Skeletal muscle tissue (tissue), 4 donors: Measurements from ENCODE around the gene ATP5ME. TPM values are rescaled to one million over a fixed set of nuclear protein-coding genes. Genes with fewer than 3 reads are reported as not detected.

Experiments
- H3K27ac ChIP-seq: one replicate; pipeline ENCODE4 v1.7.0; 2013; ENCODE audit warnings: mild to moderate bottlenecking, low read depth, low read length, inconsistent platforms
- H3K27me3 ChIP-seq, 3 donors: one replicate each; pipeline ENCODE4 v1.7.0; 2013; ENCODE audit warnings: low read length in 3 of 3; ENCODE audit not compliant: control insufficient read depth in 3 of 3, insufficient read depth in 3 of 3
- H3K36me3 ChIP-seq, 3 donors: one replicate each; pipeline ENCODE4 v1.7.0; 2013; ENCODE audit warnings: low read length in 3 of 3; ENCODE audit not compliant: control insufficient read depth in 3 of 3, insufficient read depth in 3 of 3
- H3K4me1 ChIP-seq, 3 donors: one replicate each; pipeline ENCODE4 v1.7.0; 2013; ENCODE audit warnings: low read length in 3 of 3, mild to moderate bottlenecking in 3 of 3; ENCODE audit not compliant: control insufficient read depth in 3 of 3, insufficient read depth in 3 of 3
- H3K4me3 ChIP-seq, 3 donors: one replicate each; pipeline ENCODE4 v1.7.0; 2013; ENCODE audit warnings: low read length in 3 of 3
- H3K9ac ChIP-seq, 3 donors: one replicate each; pipeline ENCODE4 v1.7.0; 2013; ENCODE audit warnings: low read length in 3 of 3, mild to moderate bottlenecking in 3 of 3, moderate library complexity in 2 of 3, low read depth in 1 of 3
- H3K9me3 ChIP-seq, 3 donors: one replicate each; pipeline ENCODE4 v1.7.0; 2013; ENCODE audit warnings: low read length in 3 of 3; ENCODE audit not compliant: control insufficient read depth in 3 of 3
- total RNA-seq: library from RNA; depleted of rRNA; stranded (reverse); fragments of >200 nt; gene quantifications from one replicate; pipeline ENCODE4 v1.2.3, GENCODE V29; 2014
- donor health status: Osteomylitis.

The ATP5ME gene
- total RNA-seq, 1 donor from 2014 or later: 220 TPM

- Histone ChIP-seq H3K4me1 (no peaks in the 10 kb centered on the region), H3K4me3 (no peak overlapping the region), H3K27ac (no peak overlapping the region), H3K36me3 (no peaks in the 10 kb centered on the region), H3K27me3 (peaks cover 28 to 50% (median 34%) of the 10 kb centered on the region in 3 donors), H3K9ac (no peak overlapping the region), H3K9me3 (no peaks in the 10 kb centered on the region)
Measured at GRCh38 chr4:656436-657337, 17.4 kb downstream of the ATP5ME start.

- Histone ChIP-seq H3K4me3 (no peak overlapping the region), H3K27me3 (peaks cover 25 to 50% (median 42%) of the 10 kb centered on the region in 3 donors), H3K9ac (no peak overlapping the region), H3K27ac (no peak overlapping the region), H3K9me3 (no peaks in the 10 kb centered on the region), H3K36me3 (no peaks in the 10 kb centered on the region), H3K4me1 (no peaks in the 10 kb centered on the region)
Measured at GRCh38 chr4:655464-656151, 18.5 kb downstream of the ATP5ME start.

- Histone ChIP-seq H3K27me3 (peaks cover 25 to 53% (median 44%) of the 10 kb centered on the region in 3 donors), H3K36me3 (no peaks in the 10 kb centered on the region), H3K4me3 (no peak overlapping the region), H3K4me1 (no peaks in the 10 kb centered on the region), H3K9ac (no peak overlapping the region), H3K9me3 (no peaks in the 10 kb centered on the region), H3K27ac (no peak overlapping the region)
Measured at GRCh38 chr4:654871-655463, 19.1 kb downstream of the ATP5ME start.

GRCh38 chr4:654503-654845 is 19.6 kb downstream of the ATP5ME start:
- H3K27me3 ChIP-seq: peaks cover 29 to 55% (median 49%) of the 10 kb centered on the region in 3 donors
- no peaks in the 10 kb centered on the region for H3K9me3 ChIP-seq
- no peak overlapping the region for H3K27ac ChIP-seq
- H3K4me1 ChIP-seq: no peaks in the 10 kb centered on the region
- no peaks in the 10 kb centered on the region for H3K36me3 ChIP-seq
- H3K9ac ChIP-seq: no peak overlapping the region
- no peak overlapping the region for H3K4me3 ChIP-seq

GRCh38 chr4:653831-654502 is 20.1 kb downstream of the ATP5ME start:
- H3K27me3 ChIP-seq: peaks cover 29 to 59% (median 49%) of the 10 kb centered on the region in 3 donors
- no peak overlapping the region for H3K27ac ChIP-seq

GRCh38 chr4:653080-653821 is 20.8 kb downstream of the ATP5ME start:
- Histone ChIP-seq H3K4me1 (peaks cover 0 to 5% (median 2%) of the 10 kb centered on the region in 3 donors), H3K27ac (no peak overlapping the region), H3K4me3 (no peak overlapping the region), H3K9ac (no peak overlapping the region), H3K27me3 (peaks cover 29 to 59% (median 55%) of the 10 kb centered on the region in 3 donors), H3K36me3 (no peaks in the 10 kb centered on the region), H3K9me3 (no peaks in the 10 kb centered on the region)

More at GRCh38 chr4:653831-654502, 20.1 kb downstream of the ATP5ME start:
- no peaks in the 10 kb centered on the region for H3K4me1 ChIP-seq
- H3K9me3 ChIP-seq: no peaks in the 10 kb centered on the region
- no peaks in the 10 kb centered on the region for H3K36me3 ChIP-seq
- no peak overlapping the region for H3K9ac ChIP-seq
- no peak overlapping the region for H3K4me3 ChIP-seq

- Histone ChIP-seq H3K9ac (no peak overlapping the region), H3K27ac (no peak overlapping the region), H3K4me3 (no peak overlapping the region), H3K27me3 (peaks cover 25 to 52% (median 52%) of the 10 kb centered on the region in 3 donors), H3K36me3 (no peaks in the 10 kb centered on the region), H3K9me3 (no peaks in the 10 kb centered on the region), H3K4me1 (peaks cover 0 to 5% (median 2%) of the 10 kb centered on the region in 3 donors)
Measured at GRCh38 chr4:651884-652642, 22.0 kb downstream of the ATP5ME start.

- Histone ChIP-seq H3K36me3 (no peaks in the 10 kb centered on the region), H3K9me3 (no peaks in the 10 kb centered on the region), H3K4me1 (peaks cover 0 to 5% (median 2%) of the 10 kb centered on the region in 3 donors), H3K27ac (no peak overlapping the region), H3K9ac (no peak overlapping the region), H3K27me3 (peaks cover 28 to 48% (median 48%) of the 10 kb centered on the region in 3 donors), H3K4me3 (no peak overlapping the region)
Measured at GRCh38 chr4:650951-651883, 22.9 kb downstream of the ATP5ME start.
